ENCODE data around the gene CAB39. TPM values are rescaled to one million over a fixed set of nuclear protein-coding genes. Genes with fewer than 3 reads are reported as not detected.

CAB39 gene
- total RNA-seq, 1 donor from 2014 or later, result 66.6 TPM

GRCh38 chr2:230842473-230842872 lies 129.8 kb downstream of the CAB39 start:
- Mint-ChIP-seq H3K4me3 (ENCODE audit: unreplicated experiment) (no peak overlapping the region), H3K9me3 (ENCODE audit: unreplicated experiment) (no peaks in the 10 kb centered on the region), H3K27me3 (ENCODE audit: low read depth, unreplicated experiment) (peaks cover 32% of the 10 kb centered on the region), H3K4me1 (ENCODE audit: low read depth, unreplicated experiment) (no peaks in the 10 kb centered on the region), H3K36me3 (ENCODE audit: low read depth, unreplicated experiment) (peaks cover 2% of the 10 kb centered on the region), H3K27ac (ENCODE audit: unreplicated experiment) (no peak overlapping the region)
- Histone ChIP-seq H3K9me3 (ENCODE audit: insufficient read depth, low read depth, low read length) (peaks cover 6% of the 10 kb centered on the region), H3K27me3 (ENCODE audit: insufficient read depth, low read length) (peaks cover 24% of the 10 kb centered on the region), H3K4me2 (ENCODE audit: low read length) (no peak overlapping the region), H3K9ac (ENCODE audit: low read length) (no peak overlapping the region), H2AFZ (ENCODE audit: low read depth, low read length) (no peak overlapping the region), H3K36me3 (ENCODE audit: insufficient read depth, low read length) (no peaks in the 10 kb centered on the region), H4K20me1 (ENCODE audit: insufficient read depth, low read length) (no peaks in the 10 kb centered on the region), H3K4me3 (ENCODE audit: insufficient read depth, low read depth, low read length) (no peak overlapping the region), H3K79me2 (ENCODE audit: insufficient read depth, low read length) (no peaks in the 10 kb centered on the region), H3K27ac (ENCODE audit: low read depth, low read length) (no peak overlapping the region), H3K4me1 (ENCODE audit: insufficient read depth, low read length) (no peaks in the 10 kb centered on the region)
- DNase-seq (ENCODE audit: low read depth) (no peak), FAIRE-seq (no peak)
- TF ChIP-seq EZH2 (IDR thresholded peaks at IDR 0.05; ENCODE audit: insufficient read depth, low read length), result no peak
- TF ChIP-seq, protein P1, sequence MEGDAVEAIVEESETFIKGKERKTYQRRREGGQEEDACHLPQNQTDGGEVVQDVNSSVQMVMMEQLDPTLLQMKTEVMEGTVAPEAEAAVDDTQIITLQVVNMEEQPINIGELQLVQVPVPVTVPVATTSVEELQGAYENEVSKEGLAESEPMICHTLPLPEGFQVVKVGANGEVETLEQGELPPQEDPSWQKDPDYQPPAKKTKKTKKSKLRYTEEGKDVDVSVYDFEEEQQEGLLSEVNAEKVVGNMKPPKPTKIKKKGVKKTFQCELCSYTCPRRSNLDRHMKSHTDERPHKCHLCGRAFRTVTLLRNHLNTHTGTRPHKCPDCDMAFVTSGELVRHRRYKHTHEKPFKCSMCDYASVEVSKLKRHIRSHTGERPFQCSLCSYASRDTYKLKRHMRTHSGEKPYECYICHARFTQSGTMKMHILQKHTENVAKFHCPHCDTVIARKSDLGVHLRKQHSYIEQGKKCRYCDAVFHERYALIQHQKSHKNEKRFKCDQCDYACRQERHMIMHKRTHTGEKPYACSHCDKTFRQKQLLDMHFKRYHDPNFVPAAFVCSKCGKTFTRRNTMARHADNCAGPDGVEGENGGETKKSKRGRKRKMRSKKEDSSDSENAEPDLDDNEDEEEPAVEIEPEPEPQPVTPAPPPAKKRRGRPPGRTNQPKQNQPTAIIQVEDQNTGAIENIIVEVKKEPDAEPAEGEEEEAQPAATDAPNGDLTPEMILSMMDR (IDR thresholded peaks at IDR 0.05; ENCODE audit: insufficient read depth, low read depth, low read length), result no peak

GRCh38 chr2:230843132-230843531 lies 130.5 kb downstream of the CAB39 start:
- no peak overlapping the region for H3K9ac ChIP-seq (ENCODE audit: low read length)
- H3K27me3 ChIP-seq (ENCODE audit: insufficient read depth, low read length), result peaks cover 24% of the 10 kb centered on the region
- no peaks in the 10 kb centered on the region for H3K9me3 Mint-ChIP-seq (ENCODE audit: unreplicated experiment)
- no peak overlapping the region for H3K4me3 Mint-ChIP-seq (ENCODE audit: unreplicated experiment)
- no peaks in the 10 kb centered on the region for H3K4me1 ChIP-seq (ENCODE audit: insufficient read depth, low read length)
- H3K4me1 Mint-ChIP-seq (ENCODE audit: low read depth, unreplicated experiment), result no peaks in the 10 kb centered on the region
- peaks cover 31% of the 10 kb centered on the region for H3K27me3 Mint-ChIP-seq (ENCODE audit: low read depth, unreplicated experiment)
- TF ChIP-seq, protein P1 (IDR thresholded peaks at IDR 0.05; ENCODE audit: insufficient read depth, low read depth, low read length), result no peak
- TF ChIP-seq EZH2 (IDR thresholded peaks at IDR 0.05; ENCODE audit: insufficient read depth, low read length), result no peak
- H3K79me2 ChIP-seq (ENCODE audit: insufficient read depth, low read length), result no peaks in the 10 kb centered on the region
- H3K36me3 Mint-ChIP-seq (ENCODE audit: low read depth, unreplicated experiment), result peaks cover 1% of the 10 kb centered on the region
- no peak overlapping the region for H3K27ac Mint-ChIP-seq (ENCODE audit: unreplicated experiment)
- H2AFZ ChIP-seq (ENCODE audit: low read depth, low read length), result no peak overlapping the region
- no peak overlapping the region for H3K27ac ChIP-seq (ENCODE audit: low read depth, low read length)
- no peak overlapping the region for H3K4me3 ChIP-seq (ENCODE audit: insufficient read depth, low read depth, low read length)
- no peak overlapping the region for H3K4me2 ChIP-seq (ENCODE audit: low read length)
- no peaks in the 10 kb centered on the region for H4K20me1 ChIP-seq (ENCODE audit: insufficient read depth, low read length)
- FAIRE-seq (no peak), DNase-seq (ENCODE audit: low read depth) (no peak)
- peaks cover 4% of the 10 kb centered on the region for H3K9me3 ChIP-seq (ENCODE audit: insufficient read depth, low read depth, low read length)
- H3K36me3 ChIP-seq (ENCODE audit: insufficient read depth, low read length), result no peaks in the 10 kb centered on the region

- Histone ChIP-seq H3K9me3 (ENCODE audit: insufficient read depth, low read depth, low read length) (no peaks in the 10 kb centered on the region), H3K4me1 (ENCODE audit: insufficient read depth, low read length) (no peaks in the 10 kb centered on the region), H3K27me3 (ENCODE audit: insufficient read depth, low read length) (peaks cover 20% of the 10 kb centered on the region), H3K4me3 (ENCODE audit: insufficient read depth, low read depth, low read length) (no peak overlapping the region), H3K27ac (ENCODE audit: low read depth, low read length) (no peak overlapping the region), H4K20me1 (ENCODE audit: insufficient read depth, low read length) (no peaks in the 10 kb centered on the region), H2AFZ (ENCODE audit: low read depth, low read length) (no peak overlapping the region), H3K9ac (ENCODE audit: low read length) (no peak overlapping the region), H3K4me2 (ENCODE audit: low read length) (no peak overlapping the region), H3K36me3 (ENCODE audit: insufficient read depth, low read length) (no peaks in the 10 kb centered on the region), H3K79me2 (ENCODE audit: insufficient read depth, low read length) (no peaks in the 10 kb centered on the region)
- DNase-seq (ENCODE audit: low read depth), result no peak
- no peak overlapping the region for H3K27ac Mint-ChIP-seq (ENCODE audit: unreplicated experiment)
- no peak for TF ChIP-seq EZH2 (IDR thresholded peaks at IDR 0.05; ENCODE audit: insufficient read depth, low read length)
- TF ChIP-seq, protein P1 (IDR thresholded peaks at IDR 0.05; ENCODE audit: insufficient read depth, low read depth, low read length), result no peak
- no peaks in the 10 kb centered on the region for H3K4me1 Mint-ChIP-seq (ENCODE audit: low read depth, unreplicated experiment)
- no peaks in the 10 kb centered on the region for H3K36me3 Mint-ChIP-seq (ENCODE audit: low read depth, unreplicated experiment)
- H3K9me3 Mint-ChIP-seq (ENCODE audit: unreplicated experiment), result no peaks in the 10 kb centered on the region
- peaks cover 24% of the 10 kb centered on the region for H3K27me3 Mint-ChIP-seq (ENCODE audit: low read depth, unreplicated experiment)
- FAIRE-seq, result no peak
- no peak overlapping the region for H3K4me3 Mint-ChIP-seq (ENCODE audit: unreplicated experiment)
Measured at GRCh38 chr2:230846360-230846759, 133.7 kb downstream of the CAB39 start.
